ENCODE data around the gene FNDC3B. TPM values are rescaled to one million over a fixed set of nuclear protein-coding genes. Genes with fewer than 3 reads are reported as not detected.

FNDC3B gene
- total RNA-seq, 1 donor from 2014 or later: 204 TPM

DNA sequence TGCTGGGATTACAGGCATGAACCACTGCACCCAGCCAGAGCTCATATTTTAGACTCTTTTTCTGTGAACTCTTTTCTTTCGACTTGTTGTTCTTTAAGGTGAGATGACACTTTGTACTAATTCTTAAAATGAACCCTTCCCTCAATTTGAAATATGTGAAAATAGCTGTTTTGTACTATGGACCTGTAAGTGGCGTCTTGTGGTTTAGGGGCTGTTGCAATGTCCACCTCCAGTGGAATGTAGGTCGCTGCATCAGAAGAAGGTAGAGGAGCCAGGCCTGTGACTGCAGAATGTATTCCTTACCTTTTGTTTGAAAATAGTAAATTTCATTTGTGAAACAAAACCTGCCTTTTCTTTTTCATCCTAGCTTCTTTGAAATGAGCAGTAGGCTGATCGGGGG is 38.9 kb downstream of the FNDC3B start:
- H3K4me1 Mint-ChIP-seq (ENCODE audit: unreplicated experiment): peaks cover 26% of the 10 kb centered on the region
- no peak for DNase-seq (ENCODE audit: low spot score)
- no peaks in the 10 kb centered on the region for H3K27me3 Mint-ChIP-seq (ENCODE audit: unreplicated experiment)
- no peaks in the 10 kb centered on the region for H3K9me3 Mint-ChIP-seq (ENCODE audit: unreplicated experiment)
- H3K4me3 Mint-ChIP-seq (ENCODE audit: unreplicated experiment): no peak overlapping the region
- H3K36me3 Mint-ChIP-seq (ENCODE audit: low read depth, unreplicated experiment): peaks cover 26% of the 10 kb centered on the region
- no peak overlapping the region for H3K27ac Mint-ChIP-seq (ENCODE audit: unreplicated experiment)
- TF ChIP-seq, protein P1, sequence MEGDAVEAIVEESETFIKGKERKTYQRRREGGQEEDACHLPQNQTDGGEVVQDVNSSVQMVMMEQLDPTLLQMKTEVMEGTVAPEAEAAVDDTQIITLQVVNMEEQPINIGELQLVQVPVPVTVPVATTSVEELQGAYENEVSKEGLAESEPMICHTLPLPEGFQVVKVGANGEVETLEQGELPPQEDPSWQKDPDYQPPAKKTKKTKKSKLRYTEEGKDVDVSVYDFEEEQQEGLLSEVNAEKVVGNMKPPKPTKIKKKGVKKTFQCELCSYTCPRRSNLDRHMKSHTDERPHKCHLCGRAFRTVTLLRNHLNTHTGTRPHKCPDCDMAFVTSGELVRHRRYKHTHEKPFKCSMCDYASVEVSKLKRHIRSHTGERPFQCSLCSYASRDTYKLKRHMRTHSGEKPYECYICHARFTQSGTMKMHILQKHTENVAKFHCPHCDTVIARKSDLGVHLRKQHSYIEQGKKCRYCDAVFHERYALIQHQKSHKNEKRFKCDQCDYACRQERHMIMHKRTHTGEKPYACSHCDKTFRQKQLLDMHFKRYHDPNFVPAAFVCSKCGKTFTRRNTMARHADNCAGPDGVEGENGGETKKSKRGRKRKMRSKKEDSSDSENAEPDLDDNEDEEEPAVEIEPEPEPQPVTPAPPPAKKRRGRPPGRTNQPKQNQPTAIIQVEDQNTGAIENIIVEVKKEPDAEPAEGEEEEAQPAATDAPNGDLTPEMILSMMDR (IDR thresholded peaks at IDR 0.05; ENCODE audit: unreplicated experiment): no peak

DNA sequence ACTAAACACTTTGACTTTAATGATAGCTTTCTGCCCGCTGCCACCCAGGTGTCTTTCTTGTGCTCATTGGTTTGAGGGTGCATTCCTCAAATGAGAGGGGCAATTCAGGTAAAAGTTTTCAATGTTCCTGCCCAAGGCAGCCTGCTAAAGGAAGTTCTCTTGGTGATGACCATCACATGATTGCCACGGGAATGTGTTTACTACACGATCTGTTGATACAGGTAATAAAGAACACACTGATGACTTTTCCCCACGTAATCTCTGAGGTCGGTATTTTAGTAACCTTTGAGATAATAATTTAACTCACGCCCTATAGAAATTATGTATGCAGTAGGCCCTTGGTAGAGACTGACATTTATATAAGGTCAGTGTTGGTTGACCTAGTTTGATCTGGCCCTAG is 39.3 kb downstream of the FNDC3B start:
- H3K27ac Mint-ChIP-seq (ENCODE audit: unreplicated experiment): no peak overlapping the region
- DNase-seq (ENCODE audit: low spot score): no peak

GRCh38 chr3:172079326-172079976 is 40.1 kb downstream of the FNDC3B start:
- Mint-ChIP-seq H3K4me1 (ENCODE audit: unreplicated experiment) (peaks cover 20% of the 10 kb centered on the region), H3K4me3 (ENCODE audit: unreplicated experiment) (no peak overlapping the region), H3K27me3 (ENCODE audit: unreplicated experiment) (no peaks in the 10 kb centered on the region), H3K27ac (ENCODE audit: unreplicated experiment) (no peak overlapping the region), H3K36me3 (ENCODE audit: low read depth, unreplicated experiment) (peaks cover 26% of the 10 kb centered on the region), H3K9me3 (ENCODE audit: unreplicated experiment) (no peaks in the 10 kb centered on the region)
- DNase-seq (ENCODE audit: low spot score): no peak
- TF ChIP-seq, protein P1 (IDR thresholded peaks at IDR 0.05; ENCODE audit: unreplicated experiment): no peak

More for the DNA sequence above, 39.3 kb downstream of the FNDC3B start:
- Mint-ChIP-seq H3K4me1 (ENCODE audit: unreplicated experiment) (peaks cover 25% of the 10 kb centered on the region), H3K27me3 (ENCODE audit: unreplicated experiment) (no peaks in the 10 kb centered on the region), H3K4me3 (ENCODE audit: unreplicated experiment) (no peak overlapping the region), H3K9me3 (ENCODE audit: unreplicated experiment) (no peaks in the 10 kb centered on the region), H3K36me3 (ENCODE audit: low read depth, unreplicated experiment) (peaks cover 28% of the 10 kb centered on the region)
- TF ChIP-seq, protein P1 (IDR thresholded peaks at IDR 0.05; ENCODE audit: unreplicated experiment): no peak

GRCh38 chr3:172080503-172080902 is 41.1 kb downstream of the FNDC3B start:
- no peak for DNase-seq (ENCODE audit: low spot score)
- Mint-ChIP-seq H3K36me3 (ENCODE audit: low read depth, unreplicated experiment) (peaks cover 30% of the 10 kb centered on the region), H3K4me3 (ENCODE audit: unreplicated experiment) (no peak overlapping the region), H3K9me3 (ENCODE audit: unreplicated experiment) (no peaks in the 10 kb centered on the region), H3K27ac (ENCODE audit: unreplicated experiment) (no peak overlapping the region), H3K27me3 (ENCODE audit: unreplicated experiment) (no peaks in the 10 kb centered on the region), H3K4me1 (ENCODE audit: unreplicated experiment) (peaks cover 27% of the 10 kb centered on the region)
- TF ChIP-seq, protein P1 (IDR thresholded peaks at IDR 0.05; ENCODE audit: unreplicated experiment): no peak

- DNase-seq (ENCODE audit: low spot score): no peak
- Mint-ChIP-seq H3K27ac (ENCODE audit: unreplicated experiment) (no peak overlapping the region), H3K36me3 (ENCODE audit: low read depth, unreplicated experiment) (peaks cover 26% of the 10 kb centered on the region), H3K4me3 (ENCODE audit: unreplicated experiment) (no peak overlapping the region), H3K27me3 (ENCODE audit: unreplicated experiment) (no peaks in the 10 kb centered on the region), H3K4me1 (ENCODE audit: unreplicated experiment) (peaks cover 39% of the 10 kb centered on the region), H3K9me3 (ENCODE audit: unreplicated experiment) (no peaks in the 10 kb centered on the region)
- TF ChIP-seq, protein P1 (IDR thresholded peaks at IDR 0.05; ENCODE audit: unreplicated experiment): no peak
Observed at GRCh38 chr3:172082269-172082668, 42.9 kb downstream of the FNDC3B start.

Data from endothelial cell (in vitro differentiated cells).